GM19372 (cell line): Measurements from ENCODE around the gene SLC1A1.
"Not testable (repeated sequence)": the region's sequence is repeated elsewhere in the genome, so short reads cannot be mapped to it uniquely, and the experiment has no call there.

Experiments
- ATAC-seq: cut with Tn5 transposase; IDR thresholded peaks from one replicate; pipeline ENCODE4 v1.9.1; 2021; ENCODE audit warnings: mild to moderate bottlenecking, low read depth, moderate library complexity; ENCODE audit not compliant: unreplicated experiment

SLC1A1 gene

GRCh38 chr9:4503103-4503502, 12.8 kb downstream of the SLC1A1 start:
- no peak for ATAC-seq

GRCh38 chr9:4504250-4504649, 14.0 kb downstream of the SLC1A1 start:
- no peak for ATAC-seq

DNA sequence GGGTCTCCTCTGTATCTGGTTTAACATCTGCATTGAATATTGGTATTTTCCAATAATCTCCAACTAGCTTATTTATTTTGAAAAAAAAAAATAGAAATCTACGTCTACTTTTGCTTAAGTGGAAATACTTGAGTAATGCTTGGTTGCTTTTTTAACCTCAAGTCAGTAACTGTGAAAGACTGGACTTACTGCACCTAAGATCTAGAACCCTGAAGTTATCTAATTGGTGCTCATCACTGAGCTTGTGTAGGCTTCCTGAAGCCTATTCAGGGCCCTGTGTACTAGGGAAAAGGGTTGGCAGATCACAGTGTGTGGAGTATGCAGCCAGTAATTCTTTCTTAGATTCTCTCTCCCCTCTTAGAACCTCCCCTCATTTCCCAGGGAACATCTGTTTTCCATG, 16.2 kb downstream of the SLC1A1 start:
- ATAC-seq = no peak

DNA sequence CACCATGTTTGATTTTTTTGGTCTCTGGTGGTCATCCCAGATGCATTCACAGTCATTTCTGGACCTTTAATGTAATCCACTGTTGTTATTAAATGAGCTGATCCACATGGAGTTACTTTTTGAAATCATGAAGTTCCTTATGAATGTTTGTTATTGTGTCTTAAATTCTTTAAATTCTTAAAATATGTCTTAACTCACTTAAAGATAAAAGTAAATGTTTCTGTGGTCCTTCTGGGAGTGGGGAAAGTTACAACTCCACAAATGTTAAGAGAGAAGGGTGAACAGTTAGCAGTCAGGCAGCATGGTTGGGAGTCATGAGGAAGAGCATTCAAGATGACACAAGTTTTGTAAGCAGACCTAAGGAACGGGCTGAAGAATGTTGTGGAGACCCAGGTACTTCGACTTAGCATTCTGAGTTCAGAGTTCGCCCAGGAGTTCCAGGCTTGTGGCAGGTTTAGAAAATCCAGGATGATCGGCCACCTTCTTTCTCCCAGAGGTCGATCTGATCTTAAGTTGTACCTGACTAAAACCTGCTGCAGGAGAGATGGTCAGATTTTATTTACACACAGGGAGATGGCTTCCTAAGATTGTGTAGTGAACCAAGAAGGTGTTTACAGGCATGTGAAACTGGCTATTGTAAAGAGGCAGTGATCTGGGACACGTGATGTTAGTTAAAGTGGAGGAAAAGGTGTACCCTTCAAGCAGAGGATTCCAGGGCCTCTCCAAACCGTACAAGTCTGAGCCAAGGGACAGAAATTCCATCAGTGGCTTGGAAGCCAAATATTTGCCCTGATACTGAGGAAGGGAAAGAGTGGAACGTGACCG, 17.2 kb downstream of the SLC1A1 start:
- ATAC-seq = no peak

- no peak for ATAC-seq
Observed at GRCh38 chr9:4508246-4508906, 18.1 kb downstream of the SLC1A1 start.

DNA sequence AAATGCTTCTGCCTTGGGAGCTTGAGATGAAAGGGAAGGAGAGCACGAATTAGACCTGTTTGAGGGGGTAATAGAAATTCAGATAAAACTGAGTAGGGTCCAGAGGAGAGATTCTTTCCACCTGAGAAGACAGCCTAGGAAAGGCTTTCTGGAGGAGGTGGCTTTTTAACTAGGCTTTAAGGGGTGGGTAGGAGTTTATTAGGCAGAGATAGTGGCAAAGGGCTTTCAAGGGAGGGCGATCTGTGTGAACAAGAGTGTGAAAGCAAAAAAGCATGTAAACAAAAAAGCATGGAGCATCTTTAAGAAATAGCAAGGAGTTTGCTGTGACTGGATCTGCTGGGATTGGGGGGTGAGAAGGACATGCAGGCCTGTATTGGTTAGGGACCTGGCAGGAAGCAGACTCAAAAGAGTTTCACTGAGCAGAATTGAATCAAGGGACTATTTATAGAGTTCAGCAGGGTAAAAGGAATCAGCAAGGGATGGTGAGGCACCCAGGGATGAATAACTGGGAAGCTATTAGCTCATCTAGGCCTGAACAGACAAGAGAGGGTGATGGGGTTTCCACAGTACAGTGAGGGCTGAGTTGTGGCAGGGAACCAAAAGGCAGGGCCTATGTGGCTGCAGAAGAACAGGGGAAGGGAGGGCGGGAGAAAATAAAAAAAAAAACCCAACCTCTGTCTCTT, 18.8 kb downstream of the SLC1A1 start:
- ATAC-seq = no peak

GRCh38 chr9:4509590-4509984, 19.3 kb downstream of the SLC1A1 start:
- ATAC-seq = no peak

- ATAC-seq = no peak
Observed at GRCh38 chr9:4510546-4511322, 20.5 kb downstream of the SLC1A1 start.

- ATAC-seq = no peak
Observed at GRCh38 chr9:4514252-4515128, 24.2 kb downstream of the SLC1A1 start.

- no peak for ATAC-seq
Observed at GRCh38 chr9:4515958-4516375, 25.7 kb downstream of the SLC1A1 start.

GRCh38 chr9:4517274-4517673, 27.0 kb downstream of the SLC1A1 start:
- ATAC-seq = no peak

DNA sequence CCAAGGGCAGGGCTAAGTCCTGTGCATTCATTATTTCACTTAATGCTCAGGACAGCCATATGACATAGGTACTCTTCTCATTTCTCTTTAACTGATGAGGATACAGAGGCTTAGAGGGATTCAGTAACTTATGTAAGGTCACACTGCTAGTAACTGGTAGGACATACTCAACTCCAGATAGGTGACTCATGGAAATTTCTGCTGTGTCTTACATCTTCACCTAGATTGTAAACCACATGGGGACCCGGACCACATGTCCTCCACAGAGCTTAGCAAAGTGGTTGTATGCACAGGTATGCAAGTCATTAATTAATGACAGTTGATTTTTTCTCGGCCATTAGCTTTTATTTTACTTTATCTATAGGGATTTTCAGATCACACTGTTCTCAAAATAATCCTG, 29.3 kb downstream of the SLC1A1 start:
- ATAC-seq = no peak

GRCh38 chr9:4520055-4520454, 29.8 kb downstream of the SLC1A1 start:
- ATAC-seq = no peak

DNA sequence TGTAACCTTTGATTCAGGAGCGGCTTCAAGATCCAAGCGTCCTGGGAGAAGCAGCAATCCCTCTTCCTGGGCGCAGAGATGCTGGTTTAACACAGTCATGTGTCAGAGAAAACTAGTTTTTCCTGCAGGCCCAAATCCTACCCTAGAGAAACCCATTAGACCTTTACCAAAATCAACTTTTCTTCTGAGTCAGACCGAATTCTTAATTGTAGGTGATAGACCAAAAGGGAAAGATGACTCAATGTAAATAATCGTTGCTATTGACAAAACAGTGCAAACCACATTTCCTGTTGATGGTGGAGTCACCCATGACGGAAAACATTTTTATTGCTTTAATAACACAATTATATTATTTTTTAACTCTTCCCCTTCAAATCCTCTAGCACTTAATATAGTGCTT, 40.1 kb downstream of the SLC1A1 start:
- ATAC-seq = no peak

- not testable (repeated sequence) for ATAC-seq
Observed at GRCh38 chr9:4530831-4531230, 40.6 kb downstream of the SLC1A1 start.

GRCh38 chr9:4531355-4531754, 41.1 kb downstream of the SLC1A1 start:
- not testable (repeated sequence) for ATAC-seq

DNA sequence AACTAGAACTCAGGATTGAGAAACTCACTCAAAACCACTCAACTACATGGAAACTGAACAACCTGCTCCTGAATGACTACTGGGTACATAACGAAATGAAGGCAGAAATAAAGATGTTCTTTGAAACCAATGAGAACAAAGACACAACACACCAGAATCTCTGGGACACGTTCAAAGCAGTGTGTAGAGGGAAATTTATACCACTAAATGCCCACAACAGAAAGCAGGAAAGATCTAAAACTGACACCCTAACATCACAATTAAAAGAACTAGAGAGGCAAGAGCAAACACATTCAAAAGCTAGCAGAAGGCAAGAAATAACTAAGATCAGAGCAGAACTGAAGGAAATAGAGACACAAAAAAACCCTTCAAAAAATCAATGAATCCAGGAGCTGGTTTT, 43.6 kb downstream of the SLC1A1 start:
- ATAC-seq = not testable (repeated sequence)

- ATAC-seq = not testable (repeated sequence)
Observed at GRCh38 chr9:4536196-4536595, 45.9 kb downstream of the SLC1A1 start.

GRCh38 chr9:4537581-4537980, 47.3 kb downstream of the SLC1A1 start:
- no peak for ATAC-seq

- ATAC-seq = no peak
Observed at GRCh38 chr9:4538107-4538506, 47.8 kb downstream of the SLC1A1 start.
